ENCODE results near the gene PLD5. TPM values are rescaled to one million over a fixed set of nuclear protein-coding genes. Genes with fewer than 3 reads are reported as not detected.

PLD5 gene
- total and polyA plus RNA-seq, 2 donors (not counting 3 experiments of a cell fraction or from before 2014, with no cell fraction given), result not detected

DNA sequence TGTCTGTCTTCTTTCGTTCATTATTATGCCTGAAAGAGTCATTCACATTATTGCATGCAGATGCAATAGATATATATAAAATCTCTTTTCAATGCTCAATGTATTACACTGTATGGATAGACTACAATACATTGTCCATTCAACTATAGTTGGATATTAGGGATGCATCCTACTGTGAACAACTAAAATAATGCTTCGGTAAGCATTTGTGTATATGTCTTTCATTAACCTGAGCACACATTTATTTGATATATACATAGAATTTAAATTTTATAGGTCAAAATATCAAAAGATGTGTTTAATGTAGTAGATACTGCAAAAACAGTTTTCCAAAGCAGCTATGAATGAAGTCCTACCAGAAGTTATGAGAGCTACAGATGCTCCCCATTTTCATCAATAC is 8.9 kb downstream of the PLD5 start:
- TF ChIP-seq POLR2A (IDR thresholded peaks at IDR 0.05; ENCODE audit: low read depth, low read length), result no peak
- no peak for TF ChIP-seq JUN (IDR thresholded peaks at IDR 0.05; ENCODE audit: borderline replicate concordance, insufficient read depth, insufficient read length, low read depth)
- TF ChIP-seq EZH2 (IDR thresholded peaks at IDR 0.05; ENCODE audit: borderline replicate concordance, low read depth, low read length, severe bottlenecking), result no peak
- TF ChIP-seq POLR2AphosphoS5 (IDR thresholded peaks at IDR 0.05; ENCODE audit: insufficient read depth, low read depth, low read length), result no peak
- TF ChIP-seq, protein P1, sequence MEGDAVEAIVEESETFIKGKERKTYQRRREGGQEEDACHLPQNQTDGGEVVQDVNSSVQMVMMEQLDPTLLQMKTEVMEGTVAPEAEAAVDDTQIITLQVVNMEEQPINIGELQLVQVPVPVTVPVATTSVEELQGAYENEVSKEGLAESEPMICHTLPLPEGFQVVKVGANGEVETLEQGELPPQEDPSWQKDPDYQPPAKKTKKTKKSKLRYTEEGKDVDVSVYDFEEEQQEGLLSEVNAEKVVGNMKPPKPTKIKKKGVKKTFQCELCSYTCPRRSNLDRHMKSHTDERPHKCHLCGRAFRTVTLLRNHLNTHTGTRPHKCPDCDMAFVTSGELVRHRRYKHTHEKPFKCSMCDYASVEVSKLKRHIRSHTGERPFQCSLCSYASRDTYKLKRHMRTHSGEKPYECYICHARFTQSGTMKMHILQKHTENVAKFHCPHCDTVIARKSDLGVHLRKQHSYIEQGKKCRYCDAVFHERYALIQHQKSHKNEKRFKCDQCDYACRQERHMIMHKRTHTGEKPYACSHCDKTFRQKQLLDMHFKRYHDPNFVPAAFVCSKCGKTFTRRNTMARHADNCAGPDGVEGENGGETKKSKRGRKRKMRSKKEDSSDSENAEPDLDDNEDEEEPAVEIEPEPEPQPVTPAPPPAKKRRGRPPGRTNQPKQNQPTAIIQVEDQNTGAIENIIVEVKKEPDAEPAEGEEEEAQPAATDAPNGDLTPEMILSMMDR (IDR thresholded peaks at IDR 0.05; ENCODE audit: extremely low read depth in 1 of 2, insufficient read depth in 1 of 2, low read depth in 1 of 2, low read length in 2 of 2), result no peak
- TF ChIP-seq GATA2 (IDR thresholded peaks at IDR 0.05; ENCODE audit: insufficient read depth, insufficient read length, low read depth, low read length), result no peak
- TF ChIP-seq MYC (IDR thresholded peaks at IDR 0.05; ENCODE audit: low read depth, low read length), result no peak
- no peak for TF ChIP-seq FOS (IDR thresholded peaks at IDR 0.05; ENCODE audit: borderline replicate concordance, insufficient read depth, low read length)
- TF ChIP-seq, protein P2, sequence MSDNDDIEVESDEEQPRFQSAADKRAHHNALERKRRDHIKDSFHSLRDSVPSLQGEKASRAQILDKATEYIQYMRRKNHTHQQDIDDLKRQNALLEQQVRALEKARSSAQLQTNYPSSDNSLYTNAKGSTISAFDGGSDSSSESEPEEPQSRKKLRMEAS (IDR thresholded peaks at IDR 0.05; ENCODE audit: insufficient read depth, insufficient read length), result no peak
- Histone ChIP-seq H3K36me3 (ENCODE audit: control insufficient read depth in 2 of 2, extremely low read depth in 1 of 2, insufficient read depth in 2 of 2, low read length in 2 of 2) (no peaks in the 10 kb centered on the region), H3K27ac (ENCODE audit: insufficient read depth, low read depth, low read length) (no peak overlapping the region), H3K4me1 (ENCODE audit: control insufficient read depth, extremely low read depth, insufficient read depth, low read length) (no peaks in the 10 kb centered on the region), H3K4me3 (replicated peaks in 1 of 3; ENCODE audit: insufficient read depth in 1 of 3, low read depth in 1 of 3, low read length in 3 of 3) (no peak overlapping the region), H2AFZ (ENCODE audit: low read depth, low read length) (no peak overlapping the region), H3K79me2 (ENCODE audit: control insufficient read depth, insufficient read depth, low read length) (no peaks in the 10 kb centered on the region), H3K27me3 (ENCODE audit: control insufficient read depth in 2 of 2, insufficient read depth in 2 of 2, low read length in 2 of 2) (no peaks in the 10 kb centered on the region), H3K4me2 (ENCODE audit: insufficient read depth, low read length) (no peak overlapping the region), H3K9ac (replicated peaks; ENCODE audit: extremely low read depth, insufficient read depth, low read length) (no peak overlapping the region), H4K20me1 (replicated peaks; ENCODE audit: control insufficient read depth, extremely low read depth, insufficient read depth, low read length) (no peaks in the 10 kb centered on the region), H3K9me3 (replicated peaks; ENCODE audit: control insufficient read depth, insufficient read depth, low read length) (no peaks in the 10 kb centered on the region), H3K9me1 (replicated peaks; ENCODE audit: control insufficient read depth, extremely low read depth, insufficient read depth, low read length) (no peaks in the 10 kb centered on the region)
- DNase-seq (ENCODE audit: low read depth, low spot score), result no peak
- ChIA-PET CTCF (no interaction called here), POLR2A (no interaction called here)
- intact Hi-C loops (cut with micrococcal nuclease), result no loop called here
- dilution Hi-C loops (cut with MboI; ENCODE audit: extremely low pct_ligation_motif_present, low sequenced_read_pairs), result no loop called here
- no TSS peak for BruUV-seq (replicated peaks)
- no peak for FAIRE-seq

Measured in endothelial cell of umbilical vein (primary cell).